RWPE1 (cell line): Measurements from ENCODE around the gene METTL24.

Experiments used
- CTCF ChIA-PET: fragments of 350-600 bp; sonication (Branson Sonifier 250); formaldehyde crosslinking; extraction: SDS; loops from one replicate; lab custom pipeline; 2021; lab: Yijun Ruan, JAX
- POLR2A ChIA-PET: fragments of 400-600 bp; formaldehyde crosslinking; extraction: SDS; loops from one replicate; lab custom pipeline; 2020; ENCODE audit warnings: antibody characterized with exemption; ENCODE audit not compliant: low non-redundant PET; lab: Yijun Ruan, JAX
- DNase-seq: peaks from one replicate; pipeline ENCODE4 v3.0.0; 2012; ENCODE audit warnings: low spot score
- H3K27ac ChIP-seq: fragments of 450-650 bp; 2 replicates; pipeline ENCODE4 v1.5.1; 2017
- TF ChIP-seq, protein P1 (sequence below): fragments of 450-650 bp; conservative IDR thresholded peaks from 2 replicates; pipeline ENCODE4 v1.5.1; 2017; ENCODE audit warnings: low read depth, mild to moderate bottlenecking

Gene METTL24

GRCh38 chr6:110398778-110399177 lies 40.6 kb upstream of the METTL24 start:
- peak; percentile 18 for DNase-seq
- ChIA-PET POLR2A (no interaction called here), CTCF (no interaction called here)
- TF ChIP-seq, protein P1, sequence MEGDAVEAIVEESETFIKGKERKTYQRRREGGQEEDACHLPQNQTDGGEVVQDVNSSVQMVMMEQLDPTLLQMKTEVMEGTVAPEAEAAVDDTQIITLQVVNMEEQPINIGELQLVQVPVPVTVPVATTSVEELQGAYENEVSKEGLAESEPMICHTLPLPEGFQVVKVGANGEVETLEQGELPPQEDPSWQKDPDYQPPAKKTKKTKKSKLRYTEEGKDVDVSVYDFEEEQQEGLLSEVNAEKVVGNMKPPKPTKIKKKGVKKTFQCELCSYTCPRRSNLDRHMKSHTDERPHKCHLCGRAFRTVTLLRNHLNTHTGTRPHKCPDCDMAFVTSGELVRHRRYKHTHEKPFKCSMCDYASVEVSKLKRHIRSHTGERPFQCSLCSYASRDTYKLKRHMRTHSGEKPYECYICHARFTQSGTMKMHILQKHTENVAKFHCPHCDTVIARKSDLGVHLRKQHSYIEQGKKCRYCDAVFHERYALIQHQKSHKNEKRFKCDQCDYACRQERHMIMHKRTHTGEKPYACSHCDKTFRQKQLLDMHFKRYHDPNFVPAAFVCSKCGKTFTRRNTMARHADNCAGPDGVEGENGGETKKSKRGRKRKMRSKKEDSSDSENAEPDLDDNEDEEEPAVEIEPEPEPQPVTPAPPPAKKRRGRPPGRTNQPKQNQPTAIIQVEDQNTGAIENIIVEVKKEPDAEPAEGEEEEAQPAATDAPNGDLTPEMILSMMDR, result no peak
- no peak overlapping the region for H3K27ac ChIP-seq

DNA sequence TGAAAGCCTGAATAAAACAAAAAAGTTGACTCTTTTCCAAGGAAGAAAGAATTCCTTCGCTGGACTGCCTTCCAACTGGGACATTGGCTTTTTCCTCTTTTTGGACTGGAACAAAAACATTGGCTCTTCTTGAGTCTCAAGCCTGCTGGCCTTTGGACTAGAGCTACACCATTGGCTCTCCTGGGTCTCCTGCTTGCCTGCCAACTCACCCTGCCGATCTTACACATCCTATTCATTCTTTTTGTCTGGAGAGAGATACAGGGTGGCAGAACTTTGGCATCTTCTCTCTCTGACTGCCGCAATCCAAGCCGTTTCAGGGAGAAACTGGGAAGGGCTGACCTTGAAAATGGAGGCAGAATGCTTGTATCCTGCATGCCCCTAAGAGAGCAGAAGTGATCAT lies 37.1 kb upstream of the METTL24 start:
- CTCF ChIA-PET, result no interaction called here
- no peak overlapping the region for H3K27ac ChIP-seq
- POLR2A ChIA-PET, result no interaction called here
- TF ChIP-seq, protein P1, result no peak
- no peak for DNase-seq

GRCh38 chr6:110394409-110394808 lies 36.3 kb upstream of the METTL24 start:
- POLR2A ChIA-PET, result no interaction called here
- H3K27ac ChIP-seq, result no peak overlapping the region
- TF ChIP-seq, protein P1, result no peak
- no peak for DNase-seq
- CTCF ChIA-PET, result no interaction called here

DNA sequence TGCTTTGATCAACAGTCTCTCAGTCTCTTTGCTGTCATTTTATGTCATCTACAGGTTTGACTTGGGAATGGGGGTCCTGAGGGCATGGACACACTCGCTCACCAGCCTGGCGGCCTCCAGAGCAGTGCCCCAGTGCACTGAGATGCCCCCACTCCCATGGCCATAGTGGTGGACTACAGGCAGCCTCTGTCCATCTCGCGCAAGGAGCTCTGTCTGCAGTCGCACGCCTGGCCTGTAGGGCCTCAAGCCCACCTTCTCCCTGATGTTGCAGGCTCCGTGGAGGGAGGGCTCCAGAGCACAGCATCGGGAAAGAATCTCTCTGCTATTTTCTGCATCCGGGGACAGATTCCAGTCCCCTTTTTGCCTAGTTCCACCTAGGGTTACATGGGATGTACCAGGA lies 34.6 kb upstream of the METTL24 start:
- H3K27ac ChIP-seq, result no peak overlapping the region
- CTCF ChIA-PET, result interaction anchor here (0.8 to 1.4 kb wide), 2 partner anchors 353 to 797 kb away, joined by 4 to 5 read pairs; no protein-coding TSS in a partner anchor
- no peak for DNase-seq
- TF ChIP-seq, protein P1, result no peak
- POLR2A ChIA-PET, result interaction anchor here (0.5 kb wide), 1 partner anchor 220 kb away, joined by 3 read pairs; no protein-coding TSS in a partner anchor

GRCh38 chr6:110390404-110390803 lies 32.3 kb upstream of the METTL24 start:
- H3K27ac ChIP-seq, result no peak overlapping the region
- ChIA-PET CTCF (interaction anchor here (0.7 to 3.2 kb wide), 2 partner anchors 261 to 351 kb away, joined by 4 to 20 read pairs; no protein-coding TSS in a partner anchor), POLR2A (no interaction called here)
- TF ChIP-seq, protein P1, result no peak
- no peak for DNase-seq

- H3K27ac ChIP-seq, result no peak overlapping the region
- ChIA-PET POLR2A (no interaction called here), CTCF (interaction anchor here (0.7 to 3.2 kb wide), 3 partner anchors 223 to 350 kb away, joined by 3 to 20 read pairs (median 4); no protein-coding TSS in a partner anchor)
- DNase-seq, result no peak
- TF ChIP-seq, protein P1, result no peak
These were observed 31.7 kb upstream of the METTL24 start for GRCh38 chr6:110389689-110390382.
